SKM-1 treated with dmso at 0.1 percent for 144 hours (cell line): ENCODE results near the gene IFNL1.
"Not testable (repeated sequence)": the region's sequence is repeated elsewhere in the genome, so short reads cannot be mapped to it uniquely, and the experiment has no call there.

ENCODE experiments used
- DNase-seq: peaks from one replicate; lab custom pipeline; 2025; ENCODE audit not compliant: unreplicated experiment; lab: John Stamatoyannopoulos, UW

IFNL1 gene

GRCh38 chr19:39296055-39296645, at the start of gene IFNL1:
IFNL1 (plus strand) TSS chr19:39296407; CDS start chr19:39296422, 15 bp downstream.
- DNase-seq = no peak

GRCh38 chr19:39246951-39247669, 49.1 kb upstream of the IFNL1 start:
- no peak for DNase-seq

- DNase-seq = no peak
Observed at GRCh38 chr19:39247701-39248664, 48.2 kb upstream of the IFNL1 start.

GRCh38 chr19:39248806-39249205, 47.4 kb upstream of the IFNL1 start, which contains the start of gene IFNL4:
IFNL4 (minus strand) TSS chr19:39248856.
- DNase-seq = no peak

- DNase-seq = no peak
Observed at GRCh38 chr19:39251081-39251480, 45.1 kb upstream of the IFNL1 start.

GRCh38 chr19:39251846-39252245, 44.4 kb upstream of the IFNL1 start:
- no peak for DNase-seq

DNA sequence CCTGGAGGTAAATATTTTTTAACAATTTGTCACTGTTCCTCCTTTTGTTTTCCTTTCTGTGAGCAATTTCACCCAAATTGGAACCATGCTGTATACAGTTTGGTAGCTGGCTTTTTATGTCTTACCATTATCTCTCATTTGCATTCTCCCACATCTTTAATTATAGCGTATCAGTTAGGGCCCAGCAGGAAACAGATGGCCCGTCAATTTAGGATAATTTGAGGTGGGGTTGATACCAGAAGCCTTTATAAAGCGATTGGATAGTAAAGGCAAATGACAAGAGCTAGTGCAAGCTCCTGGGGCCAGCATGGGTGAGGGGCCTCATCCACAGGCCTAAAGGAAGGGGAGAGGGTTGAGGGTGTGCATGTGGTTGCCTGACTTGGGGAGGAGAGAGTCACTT, 43.7 kb upstream of the IFNL1 start:
- DNase-seq = no peak

DNA sequence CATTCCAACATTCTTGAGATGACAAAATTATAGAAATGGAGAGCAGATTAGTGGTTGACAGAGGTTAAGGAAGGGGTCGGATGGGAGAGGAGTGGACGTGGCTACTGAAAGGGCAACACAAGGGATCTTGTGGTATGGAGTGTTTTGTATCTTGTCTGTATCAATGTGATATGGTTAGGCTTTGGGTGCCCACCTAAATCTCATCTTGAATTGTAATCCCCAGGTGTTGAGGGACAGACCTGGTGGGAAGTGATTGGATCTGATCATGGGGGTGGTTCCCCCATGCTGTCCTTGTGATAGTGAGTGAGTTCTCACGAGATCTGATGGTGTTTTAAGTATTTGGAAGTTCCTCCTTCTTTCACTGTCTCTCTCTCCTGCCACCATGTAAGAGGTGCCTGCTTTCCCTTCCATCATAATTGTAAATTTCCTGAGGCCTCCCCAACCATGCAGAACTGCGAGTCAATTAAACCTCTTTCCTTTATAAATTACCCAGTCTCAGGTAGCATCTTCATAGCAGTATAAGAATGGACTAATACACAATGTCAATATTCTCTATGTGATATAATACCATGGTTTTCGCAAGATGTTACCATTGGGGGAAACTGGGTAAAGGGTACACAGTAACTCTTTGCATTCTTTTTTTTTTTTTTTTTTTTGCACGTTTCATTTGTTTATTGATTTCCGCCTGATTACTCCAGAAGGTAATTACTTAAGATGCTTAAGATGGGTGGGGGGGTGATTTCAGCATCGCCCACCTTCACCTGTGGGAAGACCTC, 42.6 kb upstream of the IFNL1 start:
- DNase-seq = no peak

DNA sequence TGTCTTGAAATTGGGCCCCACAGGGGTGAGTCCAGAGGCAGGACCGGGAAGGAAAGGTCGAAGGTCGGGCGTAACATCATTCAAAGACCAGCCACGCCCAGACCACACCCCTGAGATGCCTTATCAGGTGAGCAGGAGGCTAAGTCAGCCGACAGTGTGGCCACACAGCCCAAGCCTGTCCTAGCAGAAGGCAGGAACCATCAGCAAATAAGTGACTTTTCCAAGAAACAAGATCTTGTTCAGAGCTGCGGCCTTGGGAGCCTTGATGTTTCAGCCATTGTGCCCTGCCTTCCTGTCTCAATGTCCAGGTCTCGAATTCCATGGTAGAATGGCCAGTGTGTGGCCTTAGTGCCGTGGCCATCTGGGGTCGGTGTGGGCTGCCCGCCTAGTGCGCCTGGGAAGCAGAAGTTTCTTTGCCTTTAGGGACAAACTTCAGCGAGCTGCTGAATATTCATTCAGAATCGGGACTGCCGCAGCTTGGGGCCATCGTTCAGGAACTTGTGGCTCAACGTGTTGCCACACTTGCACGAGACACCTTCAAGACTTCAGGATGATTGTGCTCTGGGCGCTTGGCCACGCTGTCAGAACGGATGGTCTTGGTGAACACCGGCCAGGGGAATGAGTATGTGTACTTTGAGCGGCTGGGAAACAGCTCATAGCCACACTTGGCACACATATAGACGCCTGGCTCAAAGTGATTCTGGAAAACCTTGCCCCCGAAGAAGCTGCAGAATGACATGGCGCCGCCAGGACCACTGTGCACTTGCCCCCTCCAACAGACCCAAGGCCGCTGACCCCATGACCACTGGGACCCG, 41.5 kb upstream of the IFNL1 start:
- no peak for DNase-seq

DNA sequence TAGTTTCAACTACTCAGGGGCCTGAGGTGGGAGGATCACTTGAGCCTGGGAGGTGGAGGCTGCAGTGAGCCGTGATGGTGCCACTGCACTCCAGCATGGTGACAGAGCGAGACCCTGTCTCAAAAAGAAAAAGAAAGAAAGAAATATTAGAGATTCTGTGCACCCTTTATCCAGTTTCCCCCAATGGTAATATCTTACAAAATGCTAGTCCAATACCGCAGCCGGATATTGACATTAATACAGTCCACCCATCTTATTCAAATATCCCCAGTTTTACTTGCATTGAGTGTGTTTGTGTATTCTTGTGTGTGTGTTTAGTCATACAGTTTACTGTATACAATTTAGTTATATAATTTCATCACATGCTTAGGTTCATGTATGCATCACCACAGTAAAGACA, 39.0 kb upstream of the IFNL1 start:
- DNase-seq = no peak

DNA sequence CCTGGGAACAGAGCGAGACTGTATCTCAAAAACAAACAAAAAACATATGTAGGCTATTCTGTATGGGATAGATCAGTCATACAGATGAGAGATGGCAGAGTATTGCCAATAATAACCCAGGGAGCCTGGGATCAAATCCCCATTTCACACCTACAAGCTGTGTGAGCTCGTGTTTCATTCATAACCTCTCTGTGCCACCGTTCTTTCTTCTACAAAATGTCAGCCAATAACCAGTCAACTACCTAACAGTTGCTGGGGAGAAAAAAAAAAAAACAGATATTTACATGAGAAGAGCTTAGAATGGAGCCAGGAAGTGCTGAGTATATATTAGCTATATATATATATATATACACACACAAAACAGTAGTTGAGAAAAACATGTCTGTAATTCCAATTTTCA, 34.5 kb upstream of the IFNL1 start:
- DNase-seq = no peak

- DNase-seq = no peak
Observed at GRCh38 chr19:39262496-39262895, 33.7 kb upstream of the IFNL1 start.

- DNase-seq = no peak
Observed at GRCh38 chr19:39263912-39264305, 32.3 kb upstream of the IFNL1 start.

DNA sequence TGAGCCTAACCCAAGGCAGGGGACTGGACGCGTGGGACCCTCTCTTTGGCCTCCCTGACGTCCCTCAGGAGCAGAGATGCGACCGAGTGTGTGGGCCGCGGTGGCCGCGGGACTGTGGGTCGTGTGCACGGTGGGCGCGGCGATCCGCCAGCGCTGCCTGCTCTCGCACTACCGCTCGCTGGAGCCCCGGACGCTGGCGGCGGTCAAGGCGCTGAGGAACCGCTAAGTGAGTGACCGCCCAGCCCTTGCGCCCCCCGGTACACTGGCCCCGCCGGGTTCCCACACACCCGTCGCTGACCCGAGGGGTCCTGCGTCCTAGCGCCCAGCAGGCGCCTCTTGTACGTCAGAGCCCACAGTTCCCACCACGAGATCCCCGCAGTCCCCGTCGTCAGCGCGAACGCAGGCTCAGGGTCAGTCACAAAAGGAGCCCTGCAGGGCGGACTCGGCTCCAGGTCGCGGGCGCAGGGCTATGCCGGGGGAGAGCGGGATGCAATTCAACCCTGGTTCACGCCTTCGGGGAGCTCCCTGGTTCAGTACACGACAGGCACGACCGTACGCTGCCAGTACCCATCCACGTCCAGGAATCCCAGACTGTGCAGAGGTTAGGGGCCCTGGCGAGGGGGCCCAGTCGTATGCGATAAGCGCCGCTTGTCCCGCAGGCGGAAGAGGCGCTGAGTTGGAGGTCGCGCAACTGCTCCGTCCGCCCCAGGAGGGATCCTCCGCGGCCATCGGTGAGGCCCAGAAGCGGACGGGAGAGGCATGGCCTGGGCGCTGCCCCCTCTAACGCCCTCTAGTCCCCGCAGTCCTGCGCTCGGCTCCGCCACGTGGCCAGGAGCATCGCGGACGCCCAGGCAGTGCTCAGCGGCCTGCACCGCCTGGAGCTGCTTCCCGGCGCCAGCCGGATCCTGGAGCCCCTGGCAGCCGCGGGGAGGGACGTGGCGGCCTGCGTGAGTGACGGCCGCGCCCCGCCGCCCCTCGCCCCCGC, 31.6 kb upstream of the IFNL1 start:
- DNase-seq = no peak

DNA sequence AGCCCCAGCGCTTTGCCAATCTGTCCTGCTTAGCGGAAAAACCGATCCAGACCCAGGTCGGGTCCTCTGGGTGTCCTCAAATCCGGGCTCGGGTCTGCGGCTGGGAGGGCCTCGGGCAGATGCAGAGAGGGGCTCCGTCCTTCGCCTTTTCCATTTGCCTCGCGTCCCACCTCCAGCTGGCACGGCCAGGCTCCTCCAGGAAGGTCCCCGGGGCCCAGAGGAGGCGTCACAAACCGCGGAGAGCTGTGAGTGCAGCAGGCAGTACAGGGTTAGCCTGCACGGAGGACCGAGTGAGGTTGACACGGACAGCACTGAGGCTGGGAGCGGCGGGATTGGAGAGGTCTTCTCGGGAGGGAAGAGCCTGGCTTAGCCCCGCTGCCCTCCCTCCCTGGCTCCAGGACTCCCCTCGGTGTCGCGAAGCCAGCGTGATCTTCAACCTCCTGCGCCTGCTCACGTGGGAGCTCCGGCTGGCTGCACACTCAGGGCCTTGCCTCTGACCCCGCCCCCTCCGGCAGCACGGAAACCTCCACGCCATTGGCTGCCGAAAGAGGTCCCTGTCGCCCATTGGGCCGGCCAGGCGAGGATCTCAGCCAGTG, 30.8 kb upstream of the IFNL1 start:
- no peak for DNase-seq

DNA sequence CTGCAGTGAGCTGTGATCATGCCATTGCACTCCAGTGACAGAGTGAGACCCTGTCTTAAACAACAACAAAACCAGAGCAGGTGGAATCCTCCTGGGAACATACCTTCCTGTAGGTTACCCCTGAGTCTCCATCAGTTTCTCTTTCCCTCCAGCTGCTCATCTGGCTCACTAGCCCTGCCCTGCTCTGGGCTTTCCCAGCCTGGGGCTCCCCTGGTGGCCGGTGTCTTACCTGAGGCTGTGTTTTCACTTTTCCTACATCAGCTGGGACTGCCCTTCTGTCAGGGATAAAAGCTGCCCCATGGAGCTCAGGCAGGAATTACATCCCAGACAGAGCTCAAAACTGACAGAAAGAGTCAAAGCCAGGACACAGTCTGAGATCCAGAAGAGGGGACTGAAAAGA, 28.1 kb upstream of the IFNL1 start, which contains the start of gene IFNL2:
Gene IFNL2 (plus strand): TSS at position 312 of the 400 bp plus-strand sequence. CDS start 173 bp downstream, outside the sequence.
- DNase-seq = not testable (repeated sequence)

DNA sequence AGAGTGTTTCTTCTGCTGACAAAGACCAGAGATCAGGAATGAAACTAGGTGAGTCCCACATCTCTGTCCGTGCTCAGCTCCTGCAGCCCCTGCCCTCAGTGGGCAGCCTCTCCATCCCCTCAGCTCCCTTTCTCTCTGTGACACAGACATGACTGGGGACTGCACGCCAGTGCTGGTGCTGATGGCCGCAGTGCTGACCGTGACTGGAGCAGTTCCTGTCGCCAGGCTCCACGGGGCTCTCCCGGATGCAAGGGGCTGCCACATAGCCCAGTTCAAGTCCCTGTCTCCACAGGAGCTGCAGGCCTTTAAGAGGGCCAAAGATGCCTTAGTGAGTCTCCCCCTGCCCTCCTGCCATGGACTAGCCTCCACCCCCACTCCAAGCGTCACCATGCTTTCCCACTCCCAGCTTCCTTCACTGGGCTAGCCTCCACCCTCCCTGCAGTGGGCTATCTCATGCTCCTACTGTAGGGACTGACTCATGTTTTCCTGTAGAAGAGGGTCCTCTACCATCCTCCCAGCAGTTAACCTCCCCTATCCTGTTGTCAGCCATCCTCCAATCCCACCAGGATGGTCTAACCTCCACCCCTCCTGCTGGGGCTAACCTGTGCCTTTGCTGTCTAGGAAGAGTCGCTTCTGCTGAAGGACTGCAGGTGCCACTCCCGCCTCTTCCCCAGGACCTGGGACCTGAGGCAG, 27.5 kb upstream of the IFNL1 start:
- DNase-seq = not testable (repeated sequence)

- not testable (repeated sequence) for DNase-seq
Observed at GRCh38 chr19:39269369-39269768, 26.8 kb upstream of the IFNL1 start.
